ENCODE measurements around the gene EMILIN1.
A peak's percentile ranks its signal among the peaks of the same experiment; 100 is the strongest.
"Not testable (repeated sequence)": the region's sequence is repeated elsewhere in the genome, so short reads cannot be mapped to it uniquely, and the experiment has no call there.

EMILIN1 gene

GRCh38 chr2:27054721-27055120, 23.7 kb upstream of the EMILIN1 start:
- DNase-seq = no peak

- no peak for DNase-seq
Observed at GRCh38 chr2:27057184-27057583, 21.2 kb upstream of the EMILIN1 start.

- DNase-seq = no peak
Observed at GRCh38 chr2:27058210-27058609, 20.2 kb upstream of the EMILIN1 start.

GRCh38 chr2:27059141-27059820, 19.1 kb upstream of the EMILIN1 start:
- no peak for DNase-seq

DNA sequence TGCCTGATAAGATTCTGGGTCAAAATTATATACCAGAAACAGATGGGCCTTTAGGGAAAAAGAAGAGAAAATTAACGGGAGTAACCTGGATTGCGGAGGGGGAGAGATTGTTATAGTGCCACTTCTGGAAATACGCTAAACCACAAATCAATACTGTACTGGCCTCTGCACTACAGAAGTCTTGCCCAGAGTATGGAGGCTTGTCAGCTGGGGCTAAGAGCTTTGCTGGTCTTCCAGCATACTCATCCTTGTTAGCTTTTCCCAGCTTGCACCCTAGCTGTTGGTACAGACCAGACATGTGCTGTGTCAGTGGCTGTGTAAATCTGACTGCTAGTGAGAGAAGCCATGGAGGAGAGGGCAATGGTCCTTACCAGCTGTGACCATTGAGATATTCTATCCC, 18.1 kb upstream of the EMILIN1 start:
- DNase-seq = no peak

DNA sequence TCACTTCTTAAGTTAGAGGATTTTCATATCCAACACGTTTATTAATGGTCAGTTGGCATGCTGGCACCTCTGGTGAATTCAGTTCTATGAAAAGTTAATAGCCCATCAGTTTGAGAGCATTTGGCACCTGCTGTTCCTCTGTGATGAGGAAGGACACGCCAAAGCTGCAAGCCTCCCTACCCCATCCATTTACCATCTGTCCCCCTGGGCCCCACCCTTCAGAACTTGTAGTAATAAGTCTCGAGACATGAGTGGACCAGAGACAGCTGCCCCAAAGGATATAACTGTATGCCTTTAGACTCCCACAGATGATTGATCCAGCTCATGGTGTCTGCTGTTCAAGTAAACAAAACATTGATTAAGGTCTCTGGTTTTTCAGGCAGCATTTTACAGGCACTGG, 13.3 kb upstream of the EMILIN1 start:
- no peak for DNase-seq

- DNase-seq = no peak
Observed at GRCh38 chr2:27067385-27067784, 11.0 kb upstream of the EMILIN1 start.

GRCh38 chr2:27069436-27069835, 9.0 kb upstream of the EMILIN1 start:
- no peak for DNase-seq

DNA sequence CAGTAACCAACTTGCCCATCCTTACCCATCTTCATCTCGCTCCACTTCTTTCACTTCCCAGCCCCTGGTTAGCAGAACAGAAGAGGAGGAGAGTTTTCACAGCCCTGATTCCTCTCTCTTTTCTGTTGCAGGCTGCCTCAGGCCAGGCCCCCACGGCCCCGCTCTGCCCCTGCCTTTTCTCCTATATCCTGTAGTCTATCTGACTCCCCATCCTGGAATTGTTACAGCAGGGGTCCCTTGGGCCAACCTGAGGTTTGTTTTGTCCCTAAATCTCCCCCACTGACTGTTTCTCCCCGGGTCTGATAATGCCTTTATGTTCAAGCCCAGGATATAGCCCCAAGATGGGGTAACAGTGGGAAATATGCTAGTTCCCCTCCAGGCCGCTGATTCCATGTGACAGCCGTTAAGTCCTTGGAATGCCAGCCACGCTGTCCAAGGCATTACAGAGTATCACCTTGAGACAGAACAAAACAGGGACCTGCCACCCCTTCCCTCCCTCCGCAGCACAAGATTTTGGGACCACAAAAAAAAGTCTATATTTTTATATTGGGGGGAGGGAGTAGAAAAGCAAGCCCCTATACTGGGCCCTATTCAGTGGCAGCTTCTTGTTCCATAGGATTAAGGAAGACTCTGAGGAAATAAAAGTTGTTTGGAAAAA, 8.3 kb upstream of the EMILIN1 start:
- DNase-seq = no peak

DNA sequence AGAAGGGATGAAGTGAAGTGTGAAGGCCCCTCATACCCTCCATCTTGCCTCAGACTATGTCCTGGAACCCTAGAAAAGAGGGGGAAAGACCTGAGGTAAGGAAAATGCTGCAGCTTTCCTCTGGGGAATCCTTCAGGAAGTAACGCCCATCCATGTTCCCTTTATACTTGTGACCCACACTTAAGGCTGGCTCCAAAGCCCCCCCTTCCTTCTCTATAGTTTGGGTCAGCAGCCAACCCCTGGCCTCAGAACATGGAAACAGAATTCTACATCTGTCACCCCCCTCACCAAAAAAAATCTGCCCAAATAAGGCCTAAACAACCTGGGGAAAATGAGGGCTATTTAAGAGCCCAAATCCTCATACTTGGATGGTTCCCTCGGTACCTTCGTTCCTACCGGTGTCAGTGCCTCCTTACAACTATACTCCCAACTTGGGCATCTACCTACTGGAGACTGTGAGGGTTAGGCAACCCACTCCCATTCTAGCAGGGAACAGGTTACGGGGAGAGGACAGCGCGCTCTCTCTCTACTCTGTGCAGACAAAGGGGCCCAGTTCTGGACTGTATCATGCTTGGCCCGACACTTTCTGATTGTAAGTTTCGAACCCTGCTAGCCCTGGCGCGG, 7.7 kb upstream of the EMILIN1 start:
- DNase-seq = no peak

DNA sequence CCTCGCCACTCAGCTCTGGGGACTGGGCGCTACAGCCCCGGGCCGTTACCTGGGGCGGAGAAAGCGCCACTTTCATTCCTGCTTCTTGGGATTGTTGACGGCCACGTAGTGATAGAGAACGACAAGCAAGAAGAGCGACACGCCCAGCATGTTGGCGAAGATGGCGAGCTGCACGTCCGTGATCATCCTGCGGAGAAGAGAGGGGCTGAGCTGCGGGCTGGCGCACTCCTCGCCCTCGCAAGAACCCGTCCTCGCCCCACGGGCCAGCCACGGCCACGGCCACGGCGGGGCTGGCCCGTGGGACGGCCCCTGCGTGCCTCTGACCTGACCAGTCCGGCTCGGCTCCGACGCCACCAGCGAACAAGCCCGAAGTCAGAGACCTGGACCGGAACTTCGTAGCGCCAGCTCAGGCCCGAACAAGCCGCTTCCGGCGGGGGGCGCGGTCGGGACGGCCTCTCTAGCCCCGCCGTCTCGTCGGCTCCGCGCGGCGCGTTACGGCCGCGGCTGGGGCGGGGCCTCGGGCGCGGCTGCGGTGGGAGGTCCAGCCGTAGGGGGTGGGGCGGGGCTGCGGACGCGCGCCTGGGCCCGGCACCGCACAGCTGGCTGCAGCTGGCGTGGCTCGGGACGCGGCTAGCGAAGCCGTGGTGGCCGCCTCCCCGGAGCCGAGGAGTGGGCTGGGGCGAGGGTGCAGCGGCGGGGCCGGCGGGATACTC, 7.0 kb upstream of the EMILIN1 start, which contains the start of gene OST4:
Gene OST4, minus strand, starts transcription at position 378 of the 713 bp plus-strand sequence.
- peak; percentile 70 to 95 for DNase-seq

DNA sequence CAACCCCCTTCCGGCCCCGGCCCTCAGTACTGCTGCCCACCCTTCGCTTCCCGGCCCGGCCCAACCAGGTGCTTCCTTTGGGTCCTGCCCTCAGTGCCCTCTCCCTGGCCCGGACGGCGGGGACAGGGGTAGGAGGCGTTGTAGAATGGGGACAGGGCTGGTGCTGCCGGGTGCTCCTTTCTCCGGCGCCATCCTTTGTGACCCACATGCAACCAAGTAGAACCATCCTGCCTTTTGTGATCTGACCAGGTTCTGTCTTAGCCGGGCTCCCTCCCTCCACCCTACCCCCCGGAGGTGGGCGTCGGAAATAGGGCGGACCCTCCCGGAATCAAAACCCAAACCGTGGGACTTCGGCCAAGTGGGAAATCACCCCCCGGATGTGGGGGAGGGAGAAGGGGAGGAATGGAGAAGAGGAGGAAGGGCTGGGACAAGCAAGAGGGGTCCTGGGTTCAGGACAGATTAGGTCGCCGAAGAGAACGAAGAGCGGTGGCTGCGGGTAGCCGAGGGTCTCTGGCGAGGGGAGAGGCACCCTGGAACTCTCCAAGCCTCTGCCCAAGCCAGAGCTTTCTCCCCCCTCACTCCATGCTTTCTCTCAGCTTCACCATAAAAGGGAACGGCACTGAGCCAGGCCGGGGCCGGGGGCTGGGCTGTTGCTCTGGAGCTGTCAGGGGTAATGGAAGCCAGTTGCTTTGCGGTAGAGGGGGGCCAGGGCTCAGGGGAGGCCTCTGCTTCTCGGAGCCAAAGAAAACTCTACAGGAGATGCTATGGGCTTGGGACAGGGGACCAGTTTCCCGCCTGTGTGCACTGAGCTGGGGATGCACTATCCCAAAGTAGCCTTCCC, 6.2 kb upstream of the EMILIN1 start:
- peak; percentile 23 to 52 for DNase-seq

DNA sequence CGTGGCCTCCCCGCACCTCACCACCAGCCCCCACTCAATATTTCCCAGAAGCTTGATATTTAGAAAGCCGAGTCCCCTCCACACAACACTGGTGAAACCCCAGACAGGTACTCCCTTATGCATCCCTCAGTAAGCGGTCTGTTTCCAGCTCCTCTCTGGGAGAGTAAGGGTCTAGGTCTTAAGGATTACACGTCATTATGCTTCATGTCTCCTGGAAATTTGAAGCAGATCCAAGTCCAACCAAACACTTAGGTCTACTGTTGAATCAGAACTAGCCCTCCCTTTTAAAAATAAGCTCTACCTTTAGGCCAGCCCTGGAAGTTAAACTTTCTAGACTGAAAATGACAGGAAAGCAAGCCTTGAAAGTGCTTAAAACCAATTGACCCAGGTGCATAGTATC, 5.5 kb upstream of the EMILIN1 start:
- no peak for DNase-seq

DNA sequence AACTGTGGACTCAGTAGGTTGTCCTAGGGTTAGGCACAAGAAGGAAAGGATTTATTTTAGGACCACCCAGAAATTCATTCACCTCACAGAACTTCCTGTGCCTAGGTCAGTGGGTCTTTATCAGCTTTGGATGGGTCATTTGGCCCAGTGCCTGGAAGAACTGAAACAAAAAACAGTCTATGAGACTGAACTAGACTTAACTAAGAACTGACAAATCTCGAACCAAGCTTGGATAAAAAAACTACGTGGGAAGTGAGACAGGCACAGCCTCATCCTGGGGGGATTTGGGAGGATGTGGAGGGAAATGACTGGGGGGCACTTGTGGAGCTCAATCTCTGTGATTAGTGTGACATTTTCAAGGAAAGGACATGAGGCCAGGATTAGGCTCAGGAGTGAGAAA, 4.6 kb upstream of the EMILIN1 start:
- DNase-seq = no peak

DNA sequence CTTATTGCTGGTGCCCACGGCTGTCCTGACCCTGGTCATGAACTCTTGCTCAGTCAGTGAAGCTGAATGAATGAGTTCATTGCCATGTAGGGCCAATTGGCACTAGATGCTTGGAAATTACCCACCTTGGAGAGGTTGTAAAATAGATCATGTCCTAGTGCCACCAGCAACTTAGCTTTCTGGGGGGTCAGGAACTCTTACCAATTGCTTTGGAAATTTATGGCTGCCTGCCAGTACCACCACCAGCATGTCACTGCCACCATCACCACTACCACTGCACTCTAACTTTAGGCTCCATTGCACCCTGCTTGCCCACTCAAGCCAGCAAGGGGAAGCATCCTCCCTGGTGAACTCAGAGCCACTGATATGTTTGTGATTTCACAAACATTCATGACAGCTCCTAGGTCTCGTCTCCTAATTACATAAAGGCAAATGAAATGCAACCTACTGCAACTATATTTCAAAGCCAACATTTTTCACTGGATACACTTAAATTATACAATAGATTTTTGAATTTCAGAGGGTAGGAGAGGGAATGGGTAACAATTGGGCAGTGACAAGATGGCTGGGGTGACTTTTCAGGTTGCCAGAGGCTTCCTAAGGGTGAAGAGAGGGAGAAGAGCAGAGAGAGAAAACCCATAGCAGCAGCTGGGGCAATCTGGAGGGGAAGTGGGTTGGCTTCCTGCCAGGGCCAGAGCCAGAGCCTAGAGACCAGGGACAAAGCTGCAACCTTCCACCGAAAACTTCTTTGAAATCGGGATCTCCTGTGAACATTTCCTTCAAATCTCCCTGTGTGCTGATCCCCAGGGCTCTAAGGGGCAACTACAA, 3.5 kb upstream of the EMILIN1 start:
- DNase-seq = peak; percentile 31 to 67

- not testable (repeated sequence) for DNase-seq
Observed at GRCh38 chr2:27075566-27075871, 2.9 kb upstream of the EMILIN1 start.

DNA sequence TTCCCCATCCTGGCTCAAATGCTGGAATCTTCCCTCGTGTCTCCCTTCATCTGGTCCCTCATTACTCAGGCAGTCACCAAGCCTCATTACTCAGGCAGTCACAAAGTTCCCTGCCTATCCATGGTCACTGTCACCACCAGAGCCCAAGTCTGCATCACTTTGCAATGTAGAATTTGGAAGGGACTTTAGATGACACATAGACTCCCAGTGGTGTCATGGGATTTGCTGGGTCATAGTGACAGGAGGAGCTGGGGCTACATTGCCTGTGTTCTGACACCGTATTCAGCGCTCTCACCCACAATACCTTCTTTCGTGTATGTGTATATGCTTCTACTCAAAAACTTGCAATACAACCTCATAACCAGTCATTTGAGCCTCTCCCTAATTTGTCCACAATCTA, 2.1 kb upstream of the EMILIN1 start:
- DNase-seq = no peak

GRCh38 chr2:27077231-27077630, 1.2 kb upstream of the EMILIN1 start:
- no peak for DNase-seq

DNA sequence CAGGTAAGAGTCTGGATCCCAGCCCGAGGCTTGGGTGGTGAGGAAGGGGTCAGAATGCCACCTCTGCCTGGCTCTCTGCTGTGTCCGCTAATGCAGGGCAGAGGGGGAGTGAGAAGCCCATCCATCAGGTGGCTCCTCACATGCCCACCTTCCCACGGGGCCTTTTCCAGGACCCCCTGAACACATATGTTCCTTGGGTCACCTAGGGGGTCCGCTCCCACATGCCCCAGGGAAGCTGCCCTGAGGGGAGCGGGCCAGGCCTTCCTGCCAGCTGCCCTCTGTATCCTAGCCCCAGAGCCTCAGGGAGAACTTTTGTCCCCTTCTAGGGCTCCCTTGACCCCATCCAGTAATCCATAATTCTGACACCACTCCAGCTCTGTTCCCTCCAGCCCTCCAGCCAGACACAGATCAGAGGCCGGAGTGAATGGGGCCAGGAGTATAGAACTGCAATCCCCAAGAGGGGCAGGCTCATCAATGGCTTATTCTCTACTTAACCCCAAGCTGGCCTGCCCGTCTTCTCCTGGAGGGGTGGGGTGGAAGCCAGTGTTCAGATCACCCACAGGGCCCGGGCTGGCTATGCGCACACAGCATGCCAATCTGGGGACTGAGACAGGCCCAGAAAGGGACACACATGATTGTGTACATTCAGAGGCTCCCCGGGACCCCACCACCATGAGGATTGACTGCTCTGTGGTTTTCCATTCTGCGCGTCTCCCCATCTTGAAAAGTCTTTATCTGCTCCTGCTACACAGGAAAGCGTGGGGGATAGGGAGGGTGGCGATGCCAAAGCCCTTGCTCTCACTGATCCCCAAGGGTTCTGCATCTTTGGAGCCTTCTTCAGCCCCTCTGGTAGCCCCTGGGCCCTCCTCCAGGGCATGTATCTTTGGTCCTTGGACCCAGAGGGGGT, 1.1 kb downstream of the EMILIN1 start:
- no peak for DNase-seq

GRCh38 chr2:27080140-27080469, 1.7 kb downstream of the EMILIN1 start:
- no peak for DNase-seq

DNA sequence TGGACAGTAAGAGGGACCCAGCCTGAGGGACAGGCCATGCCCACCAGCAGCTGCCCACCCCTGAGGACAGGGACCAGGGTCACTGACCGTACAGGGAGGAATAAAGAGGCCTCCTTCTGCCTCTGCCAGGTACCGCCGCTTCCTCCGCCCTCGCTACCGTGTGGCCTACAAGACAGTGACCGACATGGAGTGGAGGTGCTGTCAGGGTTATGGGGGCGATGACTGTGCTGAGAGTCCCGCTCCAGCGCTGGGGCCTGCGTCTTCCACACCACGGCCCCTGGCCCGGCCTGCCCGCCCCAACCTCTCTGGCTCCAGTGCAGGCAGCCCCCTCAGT, 2.2 kb downstream of the EMILIN1 start:
- DNase-seq = no peak
